Neuronal stem cell (in vitro differentiated cells): ENCODE data around the gene CTNNA3.

Experiments used
- DNase-seq: peaks from one replicate; pipeline ENCODE4 v3.0.0-alpha.2; 2013; ENCODE audit warnings: low spot score
- H2AFZ ChIP-seq: one replicate; pipeline ENCODE4 v1.6.1; 2013; ENCODE audit warnings: mild to moderate bottlenecking, low read length, inconsistent platforms
- H2AK5ac ChIP-seq: 2 replicates; pipeline ENCODE4 v1.6.1; 2013; ENCODE audit warnings: low read depth, mild to moderate bottlenecking, inconsistent platforms, low read length, moderate library complexity, mixed read lengths
- H2BK120ac ChIP-seq: 2 replicates; pipeline ENCODE4 v1.6.1; 2013; ENCODE audit warnings: low read depth, mild to moderate bottlenecking, inconsistent platforms, low read length, moderate library complexity, mixed read lengths
- H2BK12ac ChIP-seq: one replicate; pipeline ENCODE4 v1.6.1; 2013; ENCODE audit warnings: low read length, inconsistent platforms
- H2BK15ac ChIP-seq: 2 replicates; pipeline ENCODE4 v1.6.1; 2013; ENCODE audit warnings: mild to moderate bottlenecking, low read length, inconsistent platforms, mixed read lengths
- H2BK5ac ChIP-seq: one replicate; pipeline ENCODE4 v1.6.1; 2013; ENCODE audit warnings: inconsistent platforms, mild to moderate bottlenecking, low read length, moderate library complexity
- H3K14ac ChIP-seq: one replicate; pipeline ENCODE4 v1.6.1; 2013; ENCODE audit warnings: low read length, inconsistent platforms
- H3K18ac ChIP-seq: 2 replicates; pipeline ENCODE4 v1.6.1; 2013; ENCODE audit warnings: low read length, inconsistent platforms
- H3K23ac ChIP-seq: 2 replicates; pipeline ENCODE4 v1.6.1; 2013; ENCODE audit warnings: low read depth, mild to moderate bottlenecking, mixed read lengths, low read length, inconsistent platforms; ENCODE audit not compliant: poor library complexity
- H3K27ac ChIP-seq: replicated peaks from 3 replicates; pipeline ENCODE4 v1.5.1; 2013; ENCODE audit warnings: low read length, inconsistent platforms
- H3K27me3 ChIP-seq, 3 experiments: 2 replicates each; pipeline ENCODE4 v1.6.1; 2013; ENCODE audit warnings: low read length in 3 of 3, mild to moderate bottlenecking in 2 of 3, inconsistent platforms in 1 of 3, low read depth in 1 of 3, mixed read lengths in 1 of 3, moderate library complexity in 1 of 3; ENCODE audit not compliant: control insufficient read depth in 3 of 3, insufficient read depth in 3 of 3
- H3K36me3 ChIP-seq, 2 donors: replicated peaks in 1 of 2; 2 replicates each; pipeline ENCODE4 v1.6.1; 2013; ENCODE audit warnings: low read length in 2 of 2; ENCODE audit not compliant: control insufficient read depth in 2 of 2, insufficient read depth in 2 of 2
- H3K4ac ChIP-seq: 2 replicates; pipeline ENCODE4 v1.6.1; 2013; ENCODE audit warnings: inconsistent platforms, mild to moderate bottlenecking, low read length, moderate library complexity
- H3K4me1 ChIP-seq, 2 donors: 1 replicate in 1 of 2; 2 replicates in 1 of 2; pipeline ENCODE4 v1.6.1; 2013; ENCODE audit warnings: low read length in 2 of 2, low read depth in 1 of 2; ENCODE audit not compliant: control insufficient read depth in 2 of 2, insufficient read depth in 1 of 2
- H3K4me2 ChIP-seq: one replicate; pipeline ENCODE4 v1.6.1; 2013; ENCODE audit warnings: mild to moderate bottlenecking, low read length, inconsistent platforms; ENCODE audit not compliant: insufficient read depth, poor library complexity, severe bottlenecking
- H3K4me3 ChIP-seq, 2 donors: 2 replicates each; pipeline ENCODE4 v1.5.1; 2013; ENCODE audit warnings: low read length in 2 of 2, mild to moderate bottlenecking in 2 of 2, inconsistent platforms in 1 of 2, moderate library complexity in 1 of 2
- H3K79me1 ChIP-seq: one replicate; pipeline ENCODE4 v1.6.1; 2013; ENCODE audit warnings: low read depth, mild to moderate bottlenecking, inconsistent platforms, low read length, moderate library complexity
- H3K9ac ChIP-seq: one replicate; pipeline ENCODE4 v1.6.1; 2013; ENCODE audit warnings: mild to moderate bottlenecking, low read depth, low read length, inconsistent platforms; ENCODE audit not compliant: poor library complexity
- H3K9me3 ChIP-seq, 2 donors: replicated peaks in 1 of 2; 2 replicates each; pipeline versions ENCODE3 to v1.6.1; 2013; ENCODE audit warnings: low read length in 2 of 2, mild to moderate bottlenecking in 2 of 2, inconsistent platforms in 1 of 2, low read depth in 1 of 2, mixed read lengths in 1 of 2, moderate library complexity in 1 of 2; ENCODE audit not compliant: control insufficient read depth in 2 of 2, insufficient read depth in 1 of 2
- H4K8ac ChIP-seq: one replicate; pipeline ENCODE4 v1.6.1; 2013; ENCODE audit warnings: low read depth, mild to moderate bottlenecking, inconsistent platforms, low read length, moderate library complexity
- H4K91ac ChIP-seq: one replicate; pipeline ENCODE4 v1.6.1; 2013; ENCODE audit warnings: low read length, low read depth, mild to moderate bottlenecking, inconsistent platforms; ENCODE audit not compliant: poor library complexity
- WGBS, 2 donors: extraction: QIAGEN DNeasy Blood & Tissue Kit; methylation state at CpG; one replicate each; pipeline ENCODE4 v1.1.7; 2013; ENCODE audit warnings: missing lambda C conversion rate in 2 of 2, mixed read lengths in 1 of 2; ENCODE audit not compliant: insufficient read length in 2 of 2, insufficient replicate concordance in 1 of 2; ENCODE audit errors: extremely low coverage in 2 of 2; 5-methylcytosine and 5-hydroxymethylcytosine counted together

The CTNNA3 gene

DNA sequence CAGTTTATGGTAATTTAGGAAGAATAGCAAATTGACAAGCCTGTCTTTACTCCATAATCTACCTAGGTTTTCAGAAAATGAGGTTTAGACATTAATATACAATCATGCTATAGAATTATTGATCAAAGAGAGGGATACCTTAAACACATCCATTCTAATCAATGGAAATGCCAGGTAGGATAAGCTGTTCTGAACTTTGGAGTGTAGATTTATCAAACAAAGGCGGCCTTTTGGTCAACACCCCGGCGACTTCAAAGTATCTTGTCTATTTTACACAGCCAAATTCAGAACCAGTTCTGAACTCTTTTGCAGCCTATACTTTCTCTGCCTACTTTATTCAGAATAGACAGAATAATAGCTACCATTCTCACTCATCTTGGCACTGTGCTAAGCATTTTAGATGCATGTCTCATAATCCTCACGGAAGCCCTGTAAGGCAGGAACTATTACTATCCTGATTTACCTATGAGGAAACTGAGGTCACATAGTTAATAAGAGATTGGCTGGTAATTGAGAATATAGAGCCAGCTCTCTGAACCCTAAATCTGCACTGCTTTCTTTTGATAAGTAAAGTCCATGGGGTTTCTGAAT, 1412.0 kb downstream of the CTNNA3 start:
- no peak overlapping the region for H3K14ac ChIP-seq
- H3K18ac ChIP-seq: no peak overlapping the region
- no CpG with 5 or more reads among the region's 4 CpGs for WGBS, 2 donors

DNA sequence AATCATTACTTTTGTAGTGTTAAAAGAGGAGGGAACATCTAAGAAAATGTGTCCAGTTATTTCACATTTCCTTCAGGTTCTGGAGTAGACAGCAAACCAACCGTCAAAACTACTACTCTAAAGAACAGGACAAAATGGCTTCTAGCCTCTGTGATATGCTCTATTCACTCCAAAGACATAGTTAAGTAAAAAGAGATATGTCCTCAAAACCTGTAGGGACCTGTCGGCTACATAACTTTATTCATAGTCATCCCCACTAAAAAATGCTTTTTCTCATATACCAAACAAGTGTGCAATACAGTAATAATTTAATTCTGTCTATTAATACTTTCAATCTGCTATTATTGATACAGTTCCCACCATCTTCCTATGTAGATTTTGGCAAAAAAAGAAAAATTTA, 1412.9 kb downstream of the CTNNA3 start:
- WGBS, 2 donors: no CpG with 5 or more reads among the region's 2 CpGs
- no peak overlapping the region for H2BK5ac ChIP-seq

More for the DNA sequence above, 1412.0 kb downstream of the CTNNA3 start:
- Histone ChIP-seq H3K4me1 (no peaks in the 10 kb centered on the region), H3K4me2 (no peak overlapping the region), H2BK15ac (no peak overlapping the region), H3K9ac (no peak overlapping the region), H4K8ac (no peak overlapping the region), H2BK120ac (no peak overlapping the region), H3K27ac (no peak overlapping the region), H2AK5ac (no peak overlapping the region), H3K79me1 (peaks cover 2% of the 10 kb centered on the region), H2BK12ac (no peak overlapping the region), H3K9me3 (no peaks in the 10 kb centered on the region), H2AFZ (no peak overlapping the region), H4K91ac (no peak overlapping the region), H2BK5ac (no peak overlapping the region), H3K4me3 (no peak overlapping the region), H3K27me3 (no peaks in the 10 kb centered on the region), H3K4ac (no peak overlapping the region), H3K23ac (no peak overlapping the region), H3K36me3 (no peaks in the 10 kb centered on the region)
- no peak for DNase-seq

DNA sequence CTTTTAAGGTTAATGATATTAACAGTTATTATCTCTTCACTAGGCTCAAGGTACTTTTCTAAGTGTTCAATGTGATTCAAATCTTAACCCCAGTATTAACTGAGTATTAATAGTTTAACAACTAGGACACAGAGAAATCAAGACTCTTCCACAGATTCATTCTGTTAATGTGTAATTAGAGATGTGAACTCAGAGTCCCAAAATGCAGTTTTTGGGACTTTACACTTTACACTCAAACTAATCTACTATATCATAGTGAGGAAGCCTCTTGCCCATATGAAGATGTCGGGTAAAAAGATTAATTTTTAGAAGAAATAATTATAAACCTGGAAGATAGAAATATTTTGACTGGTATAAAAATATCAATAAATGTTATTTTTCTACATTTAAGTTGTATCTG, 1414.7 kb downstream of the CTNNA3 start:
- Histone ChIP-seq H2BK12ac (no peak overlapping the region), H3K9ac (no peak overlapping the region), H3K27me3 (no peaks in the 10 kb centered on the region), H3K36me3 (no peaks in the 10 kb centered on the region), H2BK15ac (no peak overlapping the region), H3K4me3 (no peak overlapping the region), H2BK5ac (no peak overlapping the region), H3K27ac (no peak overlapping the region), H2BK120ac (no peak overlapping the region), H3K9me3 (no peaks in the 10 kb centered on the region), H2AFZ (no peak overlapping the region), H3K14ac (no peak overlapping the region), H2AK5ac (no peak overlapping the region), H3K18ac (no peak overlapping the region), H3K4me1 (no peaks in the 10 kb centered on the region), H4K8ac (no peak overlapping the region), H3K4ac (no peak overlapping the region), H3K4me2 (no peak overlapping the region), H3K23ac (no peak overlapping the region), H4K91ac (no peak overlapping the region), H3K79me1 (no peaks in the 10 kb centered on the region)
- no peak for DNase-seq
- WGBS, 2 donors: no CpG with 5 or more reads among the region's 1 CpG

More for the DNA sequence above, 1412.9 kb downstream of the CTNNA3 start:
- H3K9me3 ChIP-seq: no peaks in the 10 kb centered on the region
- no peak for DNase-seq
- no peak overlapping the region for H3K27ac ChIP-seq
- no peaks in the 10 kb centered on the region for H3K36me3 ChIP-seq
- H3K4me2 ChIP-seq: no peak overlapping the region
- H2AK5ac ChIP-seq: no peak overlapping the region
- H3K4me1 ChIP-seq: no peaks in the 10 kb centered on the region
- no peaks in the 10 kb centered on the region for H3K27me3 ChIP-seq
- H3K4me3 ChIP-seq: no peak overlapping the region
- H3K9ac ChIP-seq: no peak overlapping the region
- H2AFZ ChIP-seq: no peak overlapping the region
- H2BK120ac ChIP-seq: no peak overlapping the region
- no peak overlapping the region for H2BK15ac ChIP-seq
- H4K91ac ChIP-seq: no peak overlapping the region
- no peak overlapping the region for H2BK12ac ChIP-seq
- H3K4ac ChIP-seq: no peak overlapping the region
- H3K23ac ChIP-seq: no peak overlapping the region
- H3K14ac ChIP-seq: no peak overlapping the region
- peaks cover 2% of the 10 kb centered on the region for H3K79me1 ChIP-seq
- no peak overlapping the region for H4K8ac ChIP-seq
- no peak overlapping the region for H3K18ac ChIP-seq

DNA sequence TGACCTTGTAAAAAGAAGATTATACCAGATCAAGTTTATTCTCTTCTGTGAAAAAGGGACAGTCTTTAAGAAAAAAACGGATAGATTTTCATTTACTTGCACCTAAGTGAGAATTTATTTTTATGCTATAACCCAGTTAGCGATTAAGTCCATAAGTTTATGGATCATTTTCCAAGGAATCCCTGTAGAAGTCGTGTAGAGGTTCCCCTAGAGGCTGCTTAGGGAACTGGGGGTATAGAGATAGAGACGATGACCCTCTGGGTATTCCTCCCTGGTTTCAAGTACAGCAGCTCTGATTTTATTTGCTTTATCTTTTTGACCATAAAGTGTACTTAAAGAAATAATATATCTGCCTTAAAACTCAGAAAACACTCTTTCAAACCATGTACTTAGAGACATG, 1418.5 kb downstream of the CTNNA3 start:
- no CpG with 5 or more reads among the region's 4 CpGs for WGBS, 2 donors

More for the DNA sequence above, 1418.5 kb downstream of the CTNNA3 start:
- Histone ChIP-seq H4K8ac (no peak overlapping the region), H2BK15ac (no peak overlapping the region), H3K14ac (no peak overlapping the region), H3K79me1 (no peaks in the 10 kb centered on the region), H2BK120ac (no peak overlapping the region), H2BK5ac (no peak overlapping the region), H4K91ac (no peak overlapping the region), H3K18ac (no peak overlapping the region), H3K4me2 (no peak overlapping the region), H3K27me3 (no peaks in the 10 kb centered on the region), H3K23ac (no peak overlapping the region), H3K9ac (no peak overlapping the region), H2AK5ac (no peak overlapping the region), H3K36me3 (no peaks in the 10 kb centered on the region), H3K4me3 (no peak overlapping the region), H3K4ac (no peak overlapping the region), H3K9me3 (no peaks in the 10 kb centered on the region), H2AFZ (no peak overlapping the region), H2BK12ac (no peak overlapping the region), H3K27ac (no peak overlapping the region), H3K4me1 (no peaks in the 10 kb centered on the region)
- DNase-seq: no peak
